ENCODE results near the gene DFFA. TPM values are rescaled to one million over a fixed set of nuclear protein-coding genes. Genes with fewer than 3 reads are reported as not detected.
A peak's percentile ranks its signal among the peaks of the same experiment; 100 is the strongest.

Gene DFFA
- total RNA-seq, 1 experiment from 2014 or later, result 49.7 TPM

DNA sequence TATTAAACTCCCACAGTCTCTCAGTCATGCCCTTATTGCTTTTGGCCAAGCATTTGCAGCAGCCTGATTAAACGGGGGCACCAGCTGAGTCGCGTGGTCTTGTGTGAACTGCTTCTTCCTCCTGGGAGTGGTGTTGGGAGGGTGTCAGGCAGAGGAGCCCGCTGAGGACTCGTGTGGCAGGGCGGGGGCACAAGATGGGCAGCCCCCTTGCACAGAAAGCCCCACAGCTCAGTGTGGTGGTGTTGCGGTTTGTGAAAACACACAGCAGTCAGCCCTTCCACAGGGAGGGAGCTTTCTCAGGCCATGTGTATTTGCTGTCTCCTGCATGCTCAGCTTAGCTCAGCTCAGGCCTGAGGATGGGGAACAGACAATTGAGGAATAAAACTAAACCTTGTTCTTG lies 24.8 kb upstream of the DFFA start:
- no peak for DNase-seq (ENCODE audit: low spot score)
- BruUV-seq (replicated peaks), result no TSS peak
- no peak overlapping the region for H3K4me3 ChIP-seq (ENCODE audit: low read depth, low read length, poor library complexity, severe bottlenecking)
- no peaks in the 10 kb centered on the region for H3K36me3 ChIP-seq (ENCODE audit: insufficient read depth, low read length, poor library complexity, severe bottlenecking)
- CTCF ChIA-PET, result interaction anchor here (0.6 kb wide), 1 partner anchor 27 kb away, joined by 14 read pairs; no protein-coding TSS in a partner anchor
- intact Hi-C loops (cut with micrococcal nuclease; ENCODE audit: unreplicated experiment), result no loop called here
- no peaks in the 10 kb centered on the region for H3K27me3 ChIP-seq (replicated peaks; ENCODE audit: insufficient read depth, low read depth, low read length, poor library complexity)
- TF ChIP-seq EZH2 (IDR thresholded peaks at IDR 0.05; ENCODE audit: borderline replicate concordance, low read depth, low read length, poor library complexity, severe bottlenecking), result no peak
- TF ChIP-seq, protein P1, sequence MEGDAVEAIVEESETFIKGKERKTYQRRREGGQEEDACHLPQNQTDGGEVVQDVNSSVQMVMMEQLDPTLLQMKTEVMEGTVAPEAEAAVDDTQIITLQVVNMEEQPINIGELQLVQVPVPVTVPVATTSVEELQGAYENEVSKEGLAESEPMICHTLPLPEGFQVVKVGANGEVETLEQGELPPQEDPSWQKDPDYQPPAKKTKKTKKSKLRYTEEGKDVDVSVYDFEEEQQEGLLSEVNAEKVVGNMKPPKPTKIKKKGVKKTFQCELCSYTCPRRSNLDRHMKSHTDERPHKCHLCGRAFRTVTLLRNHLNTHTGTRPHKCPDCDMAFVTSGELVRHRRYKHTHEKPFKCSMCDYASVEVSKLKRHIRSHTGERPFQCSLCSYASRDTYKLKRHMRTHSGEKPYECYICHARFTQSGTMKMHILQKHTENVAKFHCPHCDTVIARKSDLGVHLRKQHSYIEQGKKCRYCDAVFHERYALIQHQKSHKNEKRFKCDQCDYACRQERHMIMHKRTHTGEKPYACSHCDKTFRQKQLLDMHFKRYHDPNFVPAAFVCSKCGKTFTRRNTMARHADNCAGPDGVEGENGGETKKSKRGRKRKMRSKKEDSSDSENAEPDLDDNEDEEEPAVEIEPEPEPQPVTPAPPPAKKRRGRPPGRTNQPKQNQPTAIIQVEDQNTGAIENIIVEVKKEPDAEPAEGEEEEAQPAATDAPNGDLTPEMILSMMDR (conservative IDR thresholded peaks at IDR 0.05; ENCODE audit: low read depth, low read length), result no peak
- POLR2A ChIA-PET (ENCODE audit: low non-redundant PET), result no interaction called here
- no peak overlapping the region for H3K27ac ChIP-seq (ENCODE audit: low read depth, low read length, poor library complexity, severe bottlenecking)
- no peaks in the 10 kb centered on the region for H3K9me3 ChIP-seq (ENCODE audit: low read depth, low read length, poor library complexity, severe bottlenecking)
- peaks cover 13% of the 10 kb centered on the region for H3K4me1 ChIP-seq (ENCODE audit: insufficient read depth, low read length, poor library complexity, severe bottlenecking)

DNA sequence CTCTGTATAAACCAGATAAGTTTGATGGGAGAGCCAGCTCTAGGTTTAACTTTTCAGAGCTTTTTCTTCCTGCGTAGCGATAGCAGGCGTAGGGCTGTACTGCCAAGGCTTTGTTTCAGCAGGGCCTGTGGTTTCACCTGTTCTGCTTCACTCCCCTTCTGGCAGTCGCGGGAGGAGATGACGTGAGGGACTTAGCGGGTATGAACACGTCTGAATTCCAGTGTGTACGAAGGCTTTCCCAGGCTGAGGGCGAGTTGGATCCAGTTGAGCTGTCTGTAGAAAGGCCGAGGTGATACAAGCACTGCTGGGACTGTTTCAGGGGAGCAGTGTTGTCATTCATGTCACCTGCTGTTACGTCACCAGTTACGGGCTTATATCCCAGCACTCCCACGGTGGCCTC lies 23.6 kb upstream of the DFFA start:
- CTCF ChIA-PET, result interaction anchor here (0.6 to 0.8 kb wide), 2 partner anchors 39 to 371 kb away, joined by 3 to 8 read pairs; no protein-coding TSS in a partner anchor
- H3K4me3 ChIP-seq (ENCODE audit: low read depth, low read length, poor library complexity, severe bottlenecking), result no peak overlapping the region
- no peaks in the 10 kb centered on the region for H3K27me3 ChIP-seq (replicated peaks; ENCODE audit: insufficient read depth, low read depth, low read length, poor library complexity)
- H3K4me1 ChIP-seq (ENCODE audit: insufficient read depth, low read length, poor library complexity, severe bottlenecking), result peaks cover 13% of the 10 kb centered on the region
- DNase-seq (ENCODE audit: low spot score), result no peak
- TF ChIP-seq, protein P1 (conservative IDR thresholded peaks at IDR 0.05; ENCODE audit: low read depth, low read length), result no peak
- no peak for TF ChIP-seq EZH2 (IDR thresholded peaks at IDR 0.05; ENCODE audit: borderline replicate concordance, low read depth, low read length, poor library complexity, severe bottlenecking)
- POLR2A ChIA-PET (ENCODE audit: low non-redundant PET), result no interaction called here
- intact Hi-C loops (cut with micrococcal nuclease; ENCODE audit: unreplicated experiment), result loop anchor here (2.0 kb wide), 1 partner anchor 119 kb away; no protein-coding TSS in a partner anchor
- H3K36me3 ChIP-seq (ENCODE audit: insufficient read depth, low read length, poor library complexity, severe bottlenecking), result no peaks in the 10 kb centered on the region
- H3K9me3 ChIP-seq (ENCODE audit: low read depth, low read length, poor library complexity, severe bottlenecking), result no peaks in the 10 kb centered on the region
- H3K27ac ChIP-seq (ENCODE audit: low read depth, low read length, poor library complexity, severe bottlenecking), result no peak overlapping the region
- BruUV-seq (replicated peaks), result no TSS peak

DNA sequence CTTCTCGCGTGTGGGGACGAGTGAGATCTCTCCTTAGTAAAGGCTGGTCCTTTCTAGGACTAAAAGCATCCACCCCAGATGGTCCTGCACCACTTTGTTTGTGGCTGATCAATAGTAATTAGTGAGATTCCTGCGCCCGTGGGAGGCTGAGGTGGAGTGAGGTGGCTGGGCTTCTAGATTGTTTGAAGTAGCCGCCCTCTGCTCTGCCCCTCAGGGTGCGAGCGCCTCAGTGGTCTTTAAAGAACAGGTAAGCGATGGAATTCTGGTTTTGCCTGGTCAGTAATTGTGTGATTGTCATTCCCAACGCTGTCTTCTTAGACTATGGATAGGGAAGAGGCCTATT lies 23.1 kb upstream of the DFFA start:
- BruUV-seq (replicated peaks), result no TSS peak
- peak overlapping the region; percentile 6 for H3K27ac ChIP-seq (ENCODE audit: low read depth, low read length, poor library complexity, severe bottlenecking)
- POLR2A ChIA-PET (ENCODE audit: low non-redundant PET), result no interaction called here
- TF ChIP-seq, protein P1 (conservative IDR thresholded peaks at IDR 0.05; ENCODE audit: low read depth, low read length), result no peak
- TF ChIP-seq EZH2 (IDR thresholded peaks at IDR 0.05; ENCODE audit: borderline replicate concordance, low read depth, low read length, poor library complexity, severe bottlenecking), result no peak
- no peaks in the 10 kb centered on the region for H3K27me3 ChIP-seq (replicated peaks; ENCODE audit: insufficient read depth, low read depth, low read length, poor library complexity)
- peaks cover 13% of the 10 kb centered on the region for H3K4me1 ChIP-seq (ENCODE audit: insufficient read depth, low read length, poor library complexity, severe bottlenecking)
- no peaks in the 10 kb centered on the region for H3K36me3 ChIP-seq (ENCODE audit: insufficient read depth, low read length, poor library complexity, severe bottlenecking)
- no peak overlapping the region for H3K4me3 ChIP-seq (ENCODE audit: low read depth, low read length, poor library complexity, severe bottlenecking)
- intact Hi-C loops (cut with micrococcal nuclease; ENCODE audit: unreplicated experiment), result loop anchor here (2.0 kb wide), 1 partner anchor 119 kb away; no protein-coding TSS in a partner anchor
- no peaks in the 10 kb centered on the region for H3K9me3 ChIP-seq (ENCODE audit: low read depth, low read length, poor library complexity, severe bottlenecking)
- CTCF ChIA-PET, result interaction anchor here (0.8 to 2.9 kb wide), 4 partner anchors 12 to 447 kb away, joined by 3 to 24 read pairs (median 4); partner anchors contain the start of gene CENPS
- DNase-seq (ENCODE audit: low spot score), result no peak
